Activated naive CD8-positive, alpha-beta T cell treated with anti-CD3 and anti-CD28 coated beads, Interleukin-2, amount 50 U/mL, for 16 hours (primary cell): ENCODE measurements around the gene DMXL2.
"Not testable (repeated sequence)": the region's sequence is repeated elsewhere in the genome, so short reads cannot be mapped to it uniquely, and the experiment has no call there.

Source experiments
- DNase-seq: peaks from one replicate; pipeline ENCODE4 v3.0.0-alpha.2; 2020; ENCODE audit warnings: low read depth, low spot score

Gene DMXL2

GRCh38 chr15:51577636-51578304 lies 44.8 kb downstream of the DMXL2 start:
- DNase-seq: no peak

- DNase-seq: no peak
Observed at GRCh38 chr15:51576911-51577500, 45.6 kb downstream of the DMXL2 start.

- DNase-seq: no peak
Observed at GRCh38 chr15:51576286-51576850, 46.2 kb downstream of the DMXL2 start.

- DNase-seq: no peak
Observed at GRCh38 chr15:51575775-51576174, 46.8 kb downstream of the DMXL2 start.

GRCh38 chr15:51573352-51573751 lies 49.2 kb downstream of the DMXL2 start:
- not testable (repeated sequence) for DNase-seq

- DNase-seq: not testable (repeated sequence)
Observed at GRCh38 chr15:51568939-51569784, 53.4 kb downstream of the DMXL2 start.

- DNase-seq: no peak
Observed at GRCh38 chr15:51561271-51561670, 61.3 kb downstream of the DMXL2 start.

- DNase-seq: no peak
Observed at GRCh38 chr15:51558876-51559275, 63.7 kb downstream of the DMXL2 start.

- no peak for DNase-seq
Observed at GRCh38 chr15:51558411-51558810, 64.2 kb downstream of the DMXL2 start.

- DNase-seq: no peak
Observed at GRCh38 chr15:51550841-51551240, 71.7 kb downstream of the DMXL2 start.

GRCh38 chr15:51547656-51548055 lies 74.9 kb downstream of the DMXL2 start:
- no peak for DNase-seq

- no peak for DNase-seq
Observed at GRCh38 chr15:51536965-51537574, 85.5 kb downstream of the DMXL2 start.

- no peak for DNase-seq
Observed at GRCh38 chr15:51533672-51534398, 88.7 kb downstream of the DMXL2 start.

- DNase-seq: no peak
Observed at GRCh38 chr15:51526955-51527354, 95.6 kb downstream of the DMXL2 start.

GRCh38 chr15:51524376-51524775 lies 98.2 kb downstream of the DMXL2 start:
- no peak for DNase-seq

GRCh38 chr15:51516291-51516690 lies 106.3 kb downstream of the DMXL2 start:
- DNase-seq: no peak

- DNase-seq: no peak
Observed at GRCh38 chr15:51505251-51505650, 117.3 kb downstream of the DMXL2 start.

- DNase-seq: no peak
Observed at GRCh38 chr15:51503003-51503402, 119.6 kb downstream of the DMXL2 start.

- no peak for DNase-seq
Observed at GRCh38 chr15:51499379-51499976, 123.1 kb downstream of the DMXL2 start.

GRCh38 chr15:51497806-51498205 lies 124.8 kb downstream of the DMXL2 start:
- DNase-seq: no peak

GRCh38 chr15:51496246-51496645 lies 126.3 kb downstream of the DMXL2 start:
- DNase-seq: no peak
